SK-N-SH treated with all-trans-retinoic acid at 6 μM for 48 hours (cell line): ENCODE results near the gene LDHD.

Source experiments
- ARNTL ChIP-seq: fragments of 450-650 bp; formaldehyde crosslinking; IDR thresholded peaks from 2 replicates; pipeline ENCODE4 v1.5.0; 2020; ENCODE audit warnings: low read depth, mild to moderate bottlenecking, moderate library complexity, borderline replicate concordance
- BACH2 ChIP-seq: fragments of 250-450 bp; sonication (Bioruptor Pico); IDR thresholded peaks from 2 replicates; pipeline ENCODE4 v1.9.0; 2021; ENCODE audit warnings: mild to moderate bottlenecking, borderline replicate concordance
- GLIS3 ChIP-seq: fragments of 250-450 bp; sonication (Bioruptor Pico); IDR thresholded peaks from 2 replicates; pipeline ENCODE4 v1.5.0; 2020; ENCODE audit warnings: mild to moderate bottlenecking, moderate library complexity
- RARB ChIP-seq: fragments of 250-450 bp; sonication (Bioruptor Pico); IDR thresholded peaks from 2 replicates; pipeline ENCODE4 v1.8.0; 2021; ENCODE audit warnings: mild to moderate bottlenecking, moderate library complexity
- TCF4 ChIP-seq: fragments of 250-450 bp; sonication (Bioruptor Pico); IDR thresholded peaks from 2 replicates; pipeline ENCODE4 v1.8.0; 2021; ENCODE audit warnings: mild to moderate bottlenecking, moderate library complexity, borderline replicate concordance
- TOX ChIP-seq: fragments of 250-450 bp; sonication (Bioruptor Pico); IDR thresholded peaks from 2 replicates; pipeline ENCODE4 v1.8.0; 2021; ENCODE audit warnings: mild to moderate bottlenecking, moderate library complexity, borderline replicate concordance
- ZFP3 ChIP-seq: fragments of 250-450 bp; sonication (Bioruptor Pico); IDR thresholded peaks from 2 replicates; pipeline ENCODE4 v1.5.0; 2020; ENCODE audit warnings: mild to moderate bottlenecking, moderate library complexity
- ZFP30 ChIP-seq: fragments of 450-650 bp; formaldehyde crosslinking; IDR thresholded peaks from 2 replicates; pipeline ENCODE4 v1.5.0; 2022; ENCODE audit warnings: mild to moderate bottlenecking, moderate library complexity
- ZNF70 ChIP-seq: fragments of 450-650 bp; formaldehyde crosslinking; IDR thresholded peaks from 2 replicates; pipeline ENCODE4 v1.5.0; 2020; ENCODE audit warnings: mild to moderate bottlenecking, moderate library complexity
- ZNF8 ChIP-seq: fragments of 450-650 bp; formaldehyde crosslinking; IDR thresholded peaks from 2 replicates; pipeline ENCODE4 v1.5.0; 2020; ENCODE audit warnings: mild to moderate bottlenecking, moderate library complexity
- TF ChIP-seq, protein P1 (sequence below): fragments of 250-450 bp; sonication (Bioruptor Pico); IDR thresholded peaks from 2 replicates; pipeline ENCODE4 v1.8.0; 2020; ENCODE audit warnings: mild to moderate bottlenecking, moderate library complexity, borderline replicate concordance
- TF ChIP-seq, protein P2 (sequence below): fragments of 250-450 bp; sonication (Bioruptor Pico); IDR thresholded peaks from 2 replicates; pipeline ENCODE4 v1.8.0; 2021; ENCODE audit warnings: low read depth, mild to moderate bottlenecking, moderate library complexity, borderline replicate concordance
- TF ChIP-seq, protein P3 (sequence below): fragments of 250-450 bp; sonication (Bioruptor Pico); IDR thresholded peaks from 2 replicates; pipeline ENCODE4 v1.5.1; 2021; ENCODE audit warnings: mild to moderate bottlenecking, moderate library complexity

DNA sequence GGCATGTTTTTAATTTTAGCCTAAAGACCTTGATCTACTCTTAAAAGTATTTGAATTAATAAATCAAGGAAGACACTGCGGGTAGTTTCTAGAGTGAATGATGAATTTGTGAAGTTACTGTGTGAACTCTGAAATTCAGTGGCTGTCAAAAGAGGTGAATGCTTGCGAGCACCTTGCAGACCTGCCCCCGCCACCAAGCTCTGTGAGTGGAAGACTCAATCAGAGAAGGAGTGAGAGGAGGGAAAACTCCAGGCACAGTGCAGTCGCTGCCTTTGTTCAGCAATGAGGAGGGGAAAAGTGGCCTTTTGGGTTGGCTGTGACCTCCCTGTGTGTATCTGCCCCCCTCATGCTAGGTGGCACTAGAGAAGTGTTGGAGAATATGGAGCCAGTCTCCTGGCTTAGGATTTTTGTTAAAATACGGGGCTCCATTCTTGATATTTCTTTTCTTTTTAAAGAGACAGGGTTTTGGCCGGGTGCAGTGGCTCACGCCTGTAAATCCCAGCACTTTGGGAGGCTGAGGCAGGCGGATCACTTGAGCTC, 53.0 kb downstream of the LDHD start:
- TF ChIP-seq ZNF8 (CRISPR knock-in tag) (no peak), BACH2 (CRISPR knock-in tag) (no peak), RARB (no peak), ARNTL (CRISPR knock-in tag) (no peak), GLIS3 (CRISPR knock-in tag) (no peak), TCF4 (CRISPR knock-in tag) (no peak), ZNF70 (CRISPR knock-in tag) (no peak), TOX (CRISPR knock-in tag) (no peak), ZFP3 (CRISPR knock-in tag) (no peak), ZFP30 (CRISPR knock-in tag) (no peak)
- TF ChIP-seq, protein P1, sequence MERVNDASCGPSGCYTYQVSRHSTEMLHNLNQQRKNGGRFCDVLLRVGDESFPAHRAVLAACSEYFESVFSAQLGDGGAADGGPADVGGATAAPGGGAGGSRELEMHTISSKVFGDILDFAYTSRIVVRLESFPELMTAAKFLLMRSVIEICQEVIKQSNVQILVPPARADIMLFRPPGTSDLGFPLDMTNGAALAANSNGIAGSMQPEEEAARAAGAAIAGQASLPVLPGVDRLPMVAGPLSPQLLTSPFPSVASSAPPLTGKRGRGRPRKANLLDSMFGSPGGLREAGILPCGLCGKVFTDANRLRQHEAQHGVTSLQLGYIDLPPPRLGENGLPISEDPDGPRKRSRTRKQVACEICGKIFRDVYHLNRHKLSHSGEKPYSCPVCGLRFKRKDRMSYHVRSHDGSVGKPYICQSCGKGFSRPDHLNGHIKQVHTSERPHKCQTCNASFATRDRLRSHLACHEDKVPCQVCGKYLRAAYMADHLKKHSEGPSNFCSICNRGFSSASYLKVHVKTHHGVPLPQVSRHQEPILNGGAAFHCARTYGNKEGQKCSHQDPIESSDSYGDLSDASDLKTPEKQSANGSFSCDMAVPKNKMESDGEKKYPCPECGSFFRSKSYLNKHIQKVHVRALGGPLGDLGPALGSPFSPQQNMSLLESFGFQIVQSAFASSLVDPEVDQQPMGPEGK (CRISPR knock-in tag), result no peak
- TF ChIP-seq, protein P2, sequence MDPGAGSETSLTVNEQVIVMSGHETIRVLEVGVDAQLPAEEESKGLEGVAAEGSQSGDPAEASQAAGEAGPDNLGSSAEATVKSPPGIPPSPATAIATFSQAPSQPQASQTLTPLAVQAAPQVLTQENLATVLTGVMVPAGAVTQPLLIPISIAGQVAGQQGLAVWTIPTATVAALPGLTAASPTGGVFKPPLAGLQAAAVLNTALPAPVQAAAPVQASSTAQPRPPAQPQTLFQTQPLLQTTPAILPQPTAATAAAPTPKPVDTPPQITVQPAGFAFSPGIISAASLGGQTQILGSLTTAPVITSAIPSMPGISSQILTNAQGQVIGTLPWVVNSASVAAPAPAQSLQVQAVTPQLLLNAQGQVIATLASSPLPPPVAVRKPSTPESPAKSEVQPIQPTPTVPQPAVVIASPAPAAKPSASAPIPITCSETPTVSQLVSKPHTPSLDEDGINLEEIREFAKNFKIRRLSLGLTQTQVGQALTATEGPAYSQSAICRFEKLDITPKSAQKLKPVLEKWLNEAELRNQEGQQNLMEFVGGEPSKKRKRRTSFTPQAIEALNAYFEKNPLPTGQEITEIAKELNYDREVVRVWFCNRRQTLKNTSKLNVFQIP, result no peak
- TF ChIP-seq, protein P3, sequence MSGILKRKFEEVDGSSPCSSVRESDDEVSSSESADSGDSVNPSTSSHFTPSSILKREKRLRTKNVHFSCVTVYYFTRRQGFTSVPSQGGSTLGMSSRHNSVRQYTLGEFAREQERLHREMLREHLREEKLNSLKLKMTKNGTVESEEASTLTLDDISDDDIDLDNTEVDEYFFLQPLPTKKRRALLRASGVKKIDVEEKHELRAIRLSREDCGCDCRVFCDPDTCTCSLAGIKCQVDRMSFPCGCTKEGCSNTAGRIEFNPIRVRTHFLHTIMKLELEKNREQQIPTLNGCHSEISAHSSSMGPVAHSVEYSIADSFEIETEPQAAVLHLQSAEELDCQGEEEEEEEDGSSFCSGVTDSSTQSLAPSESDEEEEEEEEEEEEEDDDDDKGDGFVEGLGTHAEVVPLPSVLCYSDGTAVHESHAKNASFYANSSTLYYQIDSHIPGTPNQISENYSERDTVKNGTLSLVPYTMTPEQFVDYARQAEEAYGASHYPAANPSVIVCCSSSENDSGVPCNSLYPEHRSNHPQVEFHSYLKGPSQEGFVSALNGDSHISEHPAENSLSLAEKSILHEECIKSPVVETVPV (CRISPR knock-in tag), result no peak
